GM18520 (cell line): ENCODE measurements around the gene EMSY.
"Not testable (repeated sequence)": the region's sequence is repeated elsewhere in the genome, so short reads cannot be mapped to it uniquely, and the experiment has no call there.

Source experiments
- ATAC-seq: cut with Tn5 transposase; IDR thresholded peaks from one replicate; pipeline ENCODE4 v1.9.1; 2021; ENCODE audit not compliant: unreplicated experiment

Gene EMSY, protein sequence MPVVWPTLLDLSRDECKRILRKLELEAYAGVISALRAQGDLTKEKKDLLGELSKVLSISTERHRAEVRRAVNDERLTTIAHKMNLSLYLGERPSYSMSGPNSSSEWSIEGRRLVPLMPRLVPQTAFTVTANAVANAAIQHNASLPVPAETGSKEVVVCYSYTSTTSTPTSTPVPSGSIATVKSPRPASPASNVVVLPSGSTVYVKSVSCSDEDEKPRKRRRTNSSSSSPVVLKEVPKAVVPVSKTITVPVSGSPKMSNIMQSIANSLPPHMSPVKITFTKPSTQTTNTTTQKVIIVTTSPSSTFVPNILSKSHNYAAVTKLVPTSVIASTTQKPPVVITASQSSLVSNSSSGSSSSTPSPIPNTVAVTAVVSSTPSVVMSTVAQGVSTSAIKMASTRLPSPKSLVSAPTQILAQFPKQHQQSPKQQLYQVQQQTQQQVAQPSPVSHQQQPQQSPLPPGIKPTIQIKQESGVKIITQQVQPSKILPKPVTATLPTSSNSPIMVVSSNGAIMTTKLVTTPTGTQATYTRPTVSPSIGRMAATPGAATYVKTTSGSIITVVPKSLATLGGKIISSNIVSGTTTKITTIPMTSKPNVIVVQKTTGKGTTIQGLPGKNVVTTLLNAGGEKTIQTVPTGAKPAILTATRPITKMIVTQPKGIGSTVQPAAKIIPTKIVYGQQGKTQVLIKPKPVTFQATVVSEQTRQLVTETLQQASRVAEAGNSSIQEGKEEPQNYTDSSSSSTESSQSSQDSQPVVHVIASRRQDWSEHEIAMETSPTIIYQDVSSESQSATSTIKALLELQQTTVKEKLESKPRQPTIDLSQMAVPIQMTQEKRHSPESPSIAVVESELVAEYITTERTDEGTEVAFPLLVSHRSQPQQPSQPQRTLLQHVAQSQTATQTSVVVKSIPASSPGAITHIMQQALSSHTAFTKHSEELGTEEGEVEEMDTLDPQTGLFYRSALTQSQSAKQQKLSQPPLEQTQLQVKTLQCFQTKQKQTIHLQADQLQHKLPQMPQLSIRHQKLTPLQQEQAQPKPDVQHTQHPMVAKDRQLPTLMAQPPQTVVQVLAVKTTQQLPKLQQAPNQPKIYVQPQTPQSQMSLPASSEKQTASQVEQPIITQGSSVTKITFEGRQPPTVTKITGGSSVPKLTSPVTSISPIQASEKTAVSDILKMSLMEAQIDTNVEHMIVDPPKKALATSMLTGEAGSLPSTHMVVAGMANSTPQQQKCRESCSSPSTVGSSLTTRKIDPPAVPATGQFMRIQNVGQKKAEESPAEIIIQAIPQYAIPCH (N-terminal part only)

DNA sequence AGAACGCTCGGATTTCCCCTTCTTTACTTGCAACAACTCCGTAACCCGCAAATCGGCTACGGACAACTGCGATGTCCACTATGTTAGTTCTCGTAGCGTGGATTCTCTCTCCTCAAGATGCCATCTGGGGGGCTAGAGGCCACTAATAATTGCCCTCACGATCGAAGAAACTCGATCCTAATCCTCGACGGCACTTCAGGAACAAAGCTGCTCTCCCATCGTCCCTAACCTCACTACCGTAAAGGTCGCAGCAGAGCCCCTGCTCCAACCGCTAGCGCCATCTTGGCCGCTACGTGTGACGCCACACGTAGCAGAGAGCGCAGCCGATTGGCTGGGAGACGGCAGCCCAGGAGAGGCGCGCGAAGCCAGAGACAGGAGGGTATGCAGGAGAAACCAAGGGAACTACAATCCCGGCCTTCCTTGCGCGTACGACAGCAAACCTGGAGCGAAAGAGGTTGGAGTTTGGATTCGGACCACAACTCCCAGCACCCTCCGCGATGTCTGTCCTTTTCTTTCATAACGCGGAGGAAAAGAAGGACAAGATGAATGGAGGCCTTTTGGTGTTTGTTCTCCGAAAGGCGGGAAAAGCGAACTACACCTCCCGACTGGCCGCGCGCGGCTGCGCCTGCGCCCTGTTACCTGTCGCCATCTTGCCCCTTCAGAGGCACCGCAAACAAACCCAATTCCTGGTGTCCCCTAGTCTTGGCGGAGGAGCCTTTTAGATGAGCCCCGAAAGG is at the start of gene EMSY:
Gene EMSY, plus strand, starts transcription at position 635 of the 737 bp plus-strand sequence. CDS start 1,921 bp downstream, outside the sequence.
- peak; percentile 93 for ATAC-seq

DNA sequence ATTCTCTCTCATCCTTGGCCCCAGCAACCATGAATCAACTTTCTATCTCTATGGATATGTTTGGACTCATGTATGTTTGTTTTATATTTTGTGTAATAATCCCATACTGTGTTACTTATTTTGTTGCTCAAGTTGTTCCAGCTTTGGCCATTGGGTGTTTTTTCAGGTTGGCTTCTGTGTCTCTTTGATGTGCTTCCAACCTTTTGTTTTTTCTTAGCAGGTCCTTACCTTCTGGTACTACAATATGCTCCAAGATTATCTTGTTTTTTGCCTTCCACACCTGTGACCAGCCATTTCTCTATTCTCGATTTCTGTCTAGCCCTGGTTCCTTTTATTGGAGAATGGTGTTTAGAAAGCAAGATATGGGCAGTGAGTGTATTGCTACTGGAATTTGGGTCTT is 49.5 kb upstream of the EMSY start:
- ATAC-seq: no peak

DNA sequence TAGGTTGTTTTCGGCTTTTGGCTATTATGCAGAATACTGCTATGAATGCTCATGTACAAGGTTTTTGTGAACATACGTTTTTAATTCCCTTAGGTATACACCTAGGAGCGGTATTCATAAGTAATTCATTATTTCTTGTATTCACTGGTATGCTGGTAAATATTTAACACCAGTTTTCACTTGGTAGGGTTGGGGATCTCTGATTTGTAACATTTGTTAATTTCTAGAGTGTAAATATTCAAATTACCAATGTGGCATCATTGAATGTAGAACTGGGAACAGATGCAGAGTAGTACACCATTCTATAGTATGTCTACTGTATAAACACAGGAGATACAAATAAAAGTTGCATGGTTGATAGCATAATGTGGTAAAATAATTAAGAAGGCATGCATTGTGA is 47.4 kb upstream of the EMSY start:
- ATAC-seq: peak; percentile 61

DNA sequence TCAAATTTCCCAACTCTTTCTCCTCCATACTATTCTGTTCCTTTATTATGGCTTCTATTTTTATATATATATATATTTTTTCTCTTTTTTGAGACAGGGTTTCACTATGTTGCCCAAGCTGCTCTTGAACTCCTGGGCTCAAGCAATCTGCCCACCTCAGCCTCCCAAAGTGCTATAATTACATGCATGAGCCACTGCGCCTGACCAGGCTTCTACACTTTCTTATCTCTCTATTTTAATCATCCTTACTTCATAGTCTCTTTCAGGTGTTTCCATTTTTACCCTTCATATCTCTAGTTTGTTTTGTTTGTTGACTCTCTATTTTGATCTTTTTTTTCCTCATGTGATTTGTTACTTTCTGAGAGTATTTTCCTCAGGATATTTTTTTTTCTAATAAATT is 43.9 kb upstream of the EMSY start:
- no peak for ATAC-seq

DNA sequence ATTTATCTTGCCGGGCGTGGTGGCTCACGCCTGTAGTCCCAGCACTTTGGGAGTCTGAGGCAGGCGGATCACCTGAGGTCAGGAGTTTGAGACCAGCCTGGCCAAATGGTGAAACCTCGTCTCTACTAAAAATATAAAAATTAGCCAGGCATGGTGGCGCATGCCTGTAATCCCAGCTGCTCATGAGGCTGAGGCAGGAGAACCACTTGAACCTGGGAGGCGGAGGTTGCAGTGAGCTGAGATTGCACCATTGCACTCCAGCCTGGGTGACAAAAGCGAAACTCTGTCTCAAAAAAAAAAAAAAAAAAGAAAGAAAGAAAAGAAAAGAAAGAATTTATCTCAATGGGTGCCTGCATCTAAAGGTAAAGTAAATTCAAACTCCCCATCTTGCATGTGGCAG is 43.3 kb upstream of the EMSY start:
- not testable (repeated sequence) for ATAC-seq

DNA sequence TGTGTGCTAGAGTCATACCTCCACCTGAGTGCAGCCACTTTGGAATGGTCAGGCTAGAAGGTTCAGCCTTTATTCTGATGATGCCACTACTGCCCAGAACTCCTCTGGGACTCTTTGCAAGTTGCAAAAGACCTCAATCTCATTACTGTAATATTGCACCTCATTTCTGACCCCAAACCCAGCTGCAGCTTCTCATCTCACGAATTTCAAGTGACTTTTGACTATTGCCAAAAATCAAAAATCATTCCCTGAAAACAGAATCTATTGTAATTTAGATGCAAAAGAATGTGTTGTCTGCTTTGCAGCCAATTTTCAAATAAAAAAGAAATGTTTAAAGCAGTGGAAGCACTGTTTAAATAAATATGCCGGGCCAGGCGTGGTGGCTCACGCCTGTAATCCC is 38.5 kb upstream of the EMSY start:
- ATAC-seq: no peak

DNA sequence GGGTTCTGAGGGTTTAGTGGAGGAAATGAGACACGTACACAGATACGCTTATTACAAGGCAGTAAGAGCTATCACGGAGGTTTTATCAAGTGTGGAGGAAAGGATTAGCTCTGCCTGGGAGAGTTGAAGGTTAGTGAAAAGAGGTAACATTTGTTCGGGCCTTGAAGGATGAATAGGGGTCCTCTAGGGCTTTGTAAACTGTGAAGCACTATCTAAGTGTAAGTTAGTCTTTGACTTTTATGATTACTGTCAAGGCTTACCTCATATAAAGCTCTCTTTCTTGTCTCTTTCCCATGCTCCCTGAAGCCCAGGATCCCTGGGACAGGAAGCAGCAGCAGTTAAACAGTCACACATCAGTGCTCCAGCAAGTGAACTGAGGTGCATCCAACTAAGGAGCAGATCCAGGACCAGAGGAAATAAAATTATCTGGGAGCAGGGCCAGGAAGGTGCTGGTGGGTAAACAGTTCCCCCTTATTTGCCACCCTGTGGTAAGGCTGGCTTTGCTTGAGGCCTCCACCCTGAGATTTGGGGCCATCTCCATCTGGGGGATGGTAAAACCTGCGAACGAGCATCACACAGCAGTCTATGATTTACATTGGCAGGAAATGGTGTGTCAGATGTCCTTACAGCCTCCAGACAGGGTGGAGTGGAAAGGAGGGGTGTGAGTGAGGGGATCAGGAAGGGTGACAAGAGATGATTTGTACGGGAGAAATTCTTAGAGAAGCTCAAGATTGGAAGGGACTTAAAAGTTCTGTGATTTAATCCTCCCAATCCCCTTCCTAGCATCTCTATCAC is 36.5 kb upstream of the EMSY start:
- ATAC-seq: no peak

DNA sequence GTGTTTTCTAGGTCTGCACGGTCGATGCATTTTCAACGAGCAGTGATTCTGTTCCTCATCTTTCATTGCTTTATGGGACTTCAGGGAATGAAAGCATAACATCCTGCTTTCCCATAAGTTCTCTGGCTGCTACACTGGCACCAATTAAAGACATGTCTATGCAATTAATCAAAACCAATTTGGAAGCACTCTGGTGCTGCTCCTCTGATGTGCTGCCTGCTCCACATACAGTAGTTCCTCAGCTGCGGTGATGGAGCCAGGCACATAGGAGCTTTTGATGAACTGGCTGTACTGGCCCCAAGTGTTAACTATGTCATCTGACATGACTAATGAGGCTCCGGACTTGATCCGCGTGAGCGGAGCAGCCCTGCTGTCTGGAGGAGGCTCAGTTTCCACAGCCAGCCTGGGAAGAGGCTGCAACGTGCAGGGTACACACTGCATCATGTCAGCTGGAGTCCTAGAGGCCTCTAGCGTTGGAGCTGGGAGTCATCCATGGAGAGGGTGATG is 33.9 kb upstream of the EMSY start:
- ATAC-seq: no peak

DNA sequence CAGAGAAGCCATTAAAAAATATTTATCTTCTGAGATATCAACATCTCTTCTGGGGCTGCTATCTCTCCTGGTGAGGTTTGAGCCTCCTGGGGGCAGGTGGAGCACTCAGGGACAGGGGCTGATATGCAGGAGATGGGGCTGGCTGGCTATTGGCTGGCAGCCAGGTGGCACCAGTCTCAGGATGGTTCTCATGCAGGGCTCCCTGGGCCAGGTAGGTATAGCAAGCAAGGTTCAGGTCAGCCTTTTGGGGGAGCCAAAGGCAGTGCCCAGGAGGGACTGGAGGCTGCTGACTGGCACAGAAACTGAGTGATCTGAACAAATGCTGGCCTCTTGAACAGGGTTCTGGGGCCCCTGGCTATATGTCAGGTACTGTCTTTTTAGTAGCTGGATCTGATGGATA is 29.7 kb upstream of the EMSY start:
- no peak for ATAC-seq

DNA sequence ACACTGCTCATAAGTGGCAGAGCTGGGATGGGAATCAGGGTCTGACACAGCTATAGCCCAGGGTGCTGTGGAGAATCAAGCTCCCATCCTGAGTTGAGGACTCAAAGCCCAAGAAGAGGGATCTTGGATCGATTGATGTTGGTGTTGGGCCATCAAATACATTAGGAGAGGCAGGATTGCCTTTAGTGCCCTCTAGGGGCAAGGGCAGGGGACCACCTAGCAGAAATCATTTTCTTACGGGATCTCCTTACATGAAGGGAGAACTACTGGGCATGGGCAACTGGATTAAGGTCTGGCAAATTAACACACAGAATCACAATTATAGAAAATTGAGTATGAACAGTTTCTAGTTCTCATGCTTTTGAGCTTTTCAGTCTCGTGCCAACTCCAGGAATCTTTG is 24.9 kb upstream of the EMSY start:
- no peak for ATAC-seq

DNA sequence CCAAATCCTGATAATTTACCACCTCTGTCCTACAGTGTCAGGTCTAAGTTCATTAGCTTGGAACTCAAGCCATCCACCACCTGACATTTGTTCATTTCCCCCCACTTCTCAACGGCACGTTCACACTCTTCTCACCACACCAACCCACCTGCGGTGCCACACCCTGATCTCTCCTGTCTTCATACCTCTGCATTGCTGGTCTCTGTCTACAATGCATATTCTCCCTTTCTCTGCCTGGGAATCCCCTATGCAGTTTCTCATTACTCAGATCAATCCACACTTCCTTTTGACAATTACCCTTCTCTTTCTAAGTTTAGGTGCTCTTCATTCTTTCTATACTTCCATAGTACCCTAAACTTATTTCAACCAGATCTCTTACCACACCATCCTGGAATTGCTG is 20.4 kb upstream of the EMSY start:
- peak; percentile 74 for ATAC-seq

DNA sequence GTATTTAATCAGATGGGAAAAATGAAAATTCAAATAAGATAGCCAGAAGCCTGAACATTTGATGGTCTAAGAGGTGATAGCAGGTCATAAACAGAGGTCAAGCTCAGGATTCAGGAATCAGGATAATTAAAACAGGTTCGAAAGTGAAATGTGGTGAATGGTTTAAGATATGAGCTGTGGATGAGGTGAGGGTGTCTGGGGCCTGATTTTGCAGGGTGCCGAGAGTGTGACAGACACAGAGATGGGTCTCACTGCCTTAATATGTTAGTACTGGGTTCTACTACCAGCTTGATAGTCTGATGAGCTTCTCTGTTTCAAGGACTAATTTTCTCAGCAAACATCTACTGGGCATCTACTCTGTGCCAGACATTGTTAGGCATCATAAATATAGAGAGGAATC is 19.9 kb upstream of the EMSY start:
- ATAC-seq: peak; percentile 33

DNA sequence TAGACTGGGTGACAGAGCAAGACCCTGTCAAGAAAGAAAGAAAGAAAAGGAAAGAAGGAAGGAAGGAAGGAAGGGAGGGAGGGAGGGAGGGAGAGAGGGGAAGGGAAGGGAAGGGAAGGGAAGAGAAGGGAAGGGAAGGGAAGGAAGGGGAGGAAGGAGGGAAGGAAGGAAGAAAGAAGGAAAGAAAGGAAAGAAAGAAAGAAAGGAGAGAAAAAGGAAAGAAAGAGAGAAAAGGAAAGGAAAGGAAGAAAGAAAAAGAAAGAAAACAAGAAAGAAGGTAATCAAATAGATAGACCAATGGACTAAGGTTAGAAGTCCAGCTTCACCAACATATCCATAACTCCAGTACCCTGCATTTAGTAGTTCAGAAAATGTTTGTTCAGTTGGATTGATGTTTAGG is 18.2 kb upstream of the EMSY start:
- ATAC-seq: no peak

DNA sequence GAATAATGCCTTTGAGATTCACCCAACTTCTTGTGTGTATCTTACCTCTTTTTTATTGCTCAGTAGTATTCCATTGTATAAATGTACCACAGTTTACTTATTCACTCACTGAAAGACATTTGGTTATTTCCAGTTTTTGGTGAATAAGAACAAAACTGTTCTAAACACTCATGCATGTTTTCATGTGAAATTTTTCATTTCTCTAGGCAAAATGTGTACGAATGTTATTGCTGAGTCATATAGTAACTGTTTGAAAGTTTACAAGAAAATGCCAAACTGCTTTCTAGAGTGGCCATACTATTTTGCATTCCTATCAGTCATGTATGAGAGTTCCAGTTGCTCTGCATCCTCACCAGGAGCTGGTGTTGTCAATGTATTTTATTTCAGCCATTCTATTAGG is 8.8 kb upstream of the EMSY start:
- no peak for ATAC-seq

DNA sequence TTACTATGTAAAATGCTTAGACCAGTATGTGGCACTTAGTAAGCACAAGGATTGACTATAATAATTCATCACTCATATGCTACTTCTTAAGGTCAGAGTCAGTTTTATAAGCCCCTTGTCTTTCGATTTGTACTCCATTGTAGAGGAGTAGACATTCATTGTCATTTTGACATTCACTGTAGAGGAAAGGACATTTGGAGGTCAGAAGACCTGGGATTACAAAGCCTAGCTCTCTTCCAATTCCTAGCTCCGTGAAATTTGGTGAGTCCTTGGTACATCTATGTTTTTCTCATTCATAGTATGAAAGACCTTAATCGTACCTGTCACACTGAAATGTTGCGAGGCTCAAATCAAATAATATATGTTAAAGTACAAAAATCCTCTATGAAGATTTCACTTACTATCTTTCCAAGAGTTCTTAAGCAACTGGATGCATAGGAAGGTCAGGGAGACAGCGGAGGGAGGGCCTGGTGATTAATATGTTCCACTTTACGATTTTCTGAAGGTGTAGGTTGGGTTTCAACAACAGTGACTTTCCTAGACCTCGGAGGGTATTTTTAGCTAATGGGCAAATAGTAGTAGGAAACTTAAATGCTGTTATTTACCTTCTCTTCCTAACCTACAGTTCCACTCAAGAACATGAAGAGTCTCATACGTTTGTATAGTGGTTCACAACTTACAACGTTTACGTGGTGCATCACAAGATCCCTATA is 1.4 kb upstream of the EMSY start:
- ATAC-seq: no peak

DNA sequence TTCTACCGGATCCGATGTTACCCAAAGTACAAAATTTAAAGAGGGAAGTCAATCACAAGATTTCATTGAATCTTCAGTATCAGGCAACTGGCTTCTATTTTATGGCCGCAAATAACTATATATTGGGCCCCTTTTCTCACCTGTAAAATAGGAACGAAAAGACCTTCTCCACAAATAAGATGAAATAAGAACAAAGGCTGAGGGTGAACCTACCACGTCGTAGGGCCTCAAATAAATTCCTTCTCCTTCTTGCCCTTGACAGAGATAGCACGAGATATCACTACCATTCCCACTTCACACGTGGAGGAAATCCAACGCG is 794 bp upstream of the EMSY start:
- no peak for ATAC-seq

DNA sequence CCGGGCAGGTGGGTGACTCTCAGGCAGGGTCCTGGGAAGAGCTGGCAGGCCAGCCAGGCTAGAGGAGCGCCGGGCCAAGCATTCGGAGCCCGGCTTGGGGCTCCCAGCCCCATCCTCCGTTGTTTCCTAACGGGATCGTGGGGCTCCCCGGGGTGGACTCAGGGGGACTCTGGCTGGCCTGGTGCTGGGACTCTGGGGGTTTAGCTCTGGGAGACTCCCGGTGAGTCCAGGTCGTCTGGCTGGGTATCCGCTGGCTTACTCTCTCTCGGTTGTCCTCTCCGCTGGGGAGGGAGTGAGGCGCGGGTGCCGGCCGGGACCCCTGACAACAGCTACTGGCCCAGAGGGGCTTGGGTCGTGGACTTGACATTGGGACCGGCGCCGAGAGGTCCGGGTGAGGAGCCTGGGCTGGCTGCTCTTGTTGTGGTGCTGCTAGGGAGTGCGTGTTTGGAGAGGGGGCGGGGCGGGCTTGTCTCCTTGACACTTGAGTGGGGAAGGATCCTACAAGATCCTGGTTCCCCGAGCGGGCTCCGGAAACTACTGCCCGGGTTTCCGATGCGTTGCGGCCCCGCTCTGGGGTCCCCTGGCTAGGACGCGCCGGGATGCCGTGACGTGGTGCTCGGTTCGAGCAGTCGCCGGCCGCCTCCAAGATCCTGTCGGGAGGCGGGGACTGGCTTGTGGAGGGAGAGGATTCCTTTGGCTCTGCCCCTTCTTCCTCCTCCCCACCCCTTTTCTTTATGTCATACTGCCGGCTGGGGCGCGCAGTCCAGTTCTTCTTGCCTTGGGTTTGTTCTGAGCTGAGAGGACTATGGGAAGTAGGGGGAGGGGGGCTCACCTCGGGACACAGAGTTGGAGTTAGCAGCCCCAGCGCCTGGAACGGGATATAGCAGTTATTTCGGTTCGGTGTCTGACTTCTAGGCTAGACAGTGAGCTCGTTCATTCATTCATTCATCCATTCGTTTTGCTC is 585 bp downstream of the EMSY start:
- no peak for ATAC-seq

DNA sequence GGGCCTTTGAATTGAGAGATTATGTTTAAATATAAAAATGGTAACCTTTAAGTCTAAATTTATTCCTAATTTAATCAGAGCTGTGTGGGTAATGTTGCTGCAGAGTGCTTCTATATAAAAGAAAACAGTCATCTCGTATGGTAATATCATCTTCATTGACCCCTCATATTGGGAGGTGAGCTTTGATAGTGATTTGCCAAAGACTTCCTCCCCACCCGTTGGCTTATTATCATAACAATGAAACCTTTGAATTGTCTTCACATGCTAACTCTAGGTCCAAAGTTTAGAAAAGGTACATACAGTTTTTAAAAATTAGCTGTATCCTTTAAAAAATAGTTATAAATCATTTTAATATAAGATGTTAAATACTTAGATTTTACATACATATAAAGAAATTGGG is 3.7 kb downstream of the EMSY start:
- no peak for ATAC-seq
